GM21723 (cell line): ENCODE data around the gene MARK3.

Source experiments
- ATAC-seq: cut with Tn5 transposase; IDR thresholded peaks from one replicate; pipeline ENCODE4 v1.9.1; 2021; ENCODE audit warnings: mild to moderate bottlenecking, moderate library complexity; ENCODE audit not compliant: unreplicated experiment

MARK3 gene

GRCh38 chr14:103432627-103433026, 47.4 kb downstream of the MARK3 start:
- no peak for ATAC-seq

- ATAC-seq: no peak
Measured at GRCh38 chr14:103433916-103434563, 48.8 kb downstream of the MARK3 start.

- no peak for ATAC-seq
Measured at GRCh38 chr14:103434868-103435442, 49.7 kb downstream of the MARK3 start.

- ATAC-seq: no peak
Measured at GRCh38 chr14:103436533-103436932, 51.3 kb downstream of the MARK3 start.

GRCh38 chr14:103442288-103442687, 57.1 kb downstream of the MARK3 start:
- no peak for ATAC-seq

GRCh38 chr14:103443111-103443510, 57.9 kb downstream of the MARK3 start:
- ATAC-seq: no peak

GRCh38 chr14:103444837-103445524, 59.8 kb downstream of the MARK3 start:
- ATAC-seq: no peak

- ATAC-seq: no peak
Measured at GRCh38 chr14:103445806-103446205, 60.6 kb downstream of the MARK3 start.

GRCh38 chr14:103448097-103448496, 62.9 kb downstream of the MARK3 start:
- ATAC-seq: no peak

GRCh38 chr14:103449634-103450161, 64.5 kb downstream of the MARK3 start:
- no peak for ATAC-seq

- ATAC-seq: no peak
Measured at GRCh38 chr14:103450416-103450815, 65.2 kb downstream of the MARK3 start.

GRCh38 chr14:103451401-103451800, 66.2 kb downstream of the MARK3 start:
- ATAC-seq: no peak

- no peak for ATAC-seq
Measured at GRCh38 chr14:103453791-103454190, 68.6 kb downstream of the MARK3 start.

- ATAC-seq: no peak
Measured at GRCh38 chr14:103456167-103456835, 71.1 kb downstream of the MARK3 start.

- no peak for ATAC-seq
Measured at GRCh38 chr14:103460415-103460814, 75.2 kb downstream of the MARK3 start.

- no peak for ATAC-seq
Measured at GRCh38 chr14:103463149-103463548, 77.9 kb downstream of the MARK3 start.

GRCh38 chr14:103463851-103464250, 78.6 kb downstream of the MARK3 start:
- ATAC-seq: no peak

- no peak for ATAC-seq
Measured at GRCh38 chr14:103472939-103473338, 87.7 kb downstream of the MARK3 start.

- ATAC-seq: no peak
Measured at GRCh38 chr14:103474893-103475292, 89.7 kb downstream of the MARK3 start.

GRCh38 chr14:103476065-103476464, 90.8 kb downstream of the MARK3 start:
- no peak for ATAC-seq

- no peak for ATAC-seq
Measured at GRCh38 chr14:103476631-103477030, 91.4 kb downstream of the MARK3 start.
